ENCODE results near the gene SULT1A3. TPM values are rescaled to one million over a fixed set of nuclear protein-coding genes. Genes with fewer than 3 reads are reported as not detected.

The SULT1A3 gene
- total RNA-seq = 1.3 and 1.7 TPM in 2 replicates

GRCh38 chr16:30199049-30199448, at the start of gene SULT1A3:
Gene SULT1A3 (plus strand): TSS chr16:30199255. CDS start chr16:30200729, 1,474 bp downstream.

GRCh38 chr16:30183233-30184095, 15.6 kb upstream of the SULT1A3 start, which contains the start of gene CORO1A:
Gene CORO1A (plus strand): TSS chr16:30183602. CDS start chr16:30185210, 1,608 bp downstream.

GRCh38 chr16:30193615-30194014, 5.4 kb upstream of the SULT1A3 start, which contains the start of the genes BOLA2B and SLX1A:
Gene BOLA2B (minus strand): TSS chr16:30193666. CDS start chr16:30193595, 71 bp downstream.
Gene SLX1A (plus strand): TSS chr16:30193875. CDS start chr16:30194085, 210 bp downstream.

GRCh38 chr16:30248379-30248778, 49.3 kb downstream of the SULT1A3 start, which contains the start of gene NPIPB13:
Gene NPIPB13 (minus strand): TSS chr16:30248479. CDS start chr16:30245573, 2,906 bp downstream.

Other genes with a start within 250 kb of the SULT1A3 start
- 57.5 and 67.9 TPM in 2 replicates for gene TMEM219, start 237.2 kb upstream of the SULT1A3 start, total RNA-seq
- gene TAOK2, start 225.4 kb upstream of the SULT1A3 start, total RNA-seq = 41.3 and 46.7 TPM in 2 replicates
- 6.6 and 7.6 TPM in 2 replicates for gene HIRIP3, start 203.6 kb upstream of the SULT1A3 start, total RNA-seq
- gene INO80E, start 203.0 kb upstream of the SULT1A3 start, total RNA-seq = 11.9 and 13.1 TPM in 2 replicates
- gene DOC2A, start 188.2 kb upstream of the SULT1A3 start, total RNA-seq = 0.16 and 0.34 TPM in 2 replicates
- not detected in 2 replicates for gene C16orf92, start 176.1 kb upstream of the SULT1A3 start, total RNA-seq
- not detected in 2 replicates for gene TLCD3B, start 168.0 kb upstream of the SULT1A3 start, total RNA-seq
- gene ALDOA, start 133.5 kb upstream of the SULT1A3 start, total RNA-seq = 263 and 375 TPM in 2 replicates
- 151 and 167 TPM in 2 replicates for gene PPP4C, start 123.3 kb upstream of the SULT1A3 start, total RNA-seq
- gene TBX6, start 107.3 kb upstream of the SULT1A3 start, total RNA-seq = 0.16 and 0.26 TPM in 2 replicates
- gene YPEL3, start 103.0 kb upstream of the SULT1A3 start, total RNA-seq = 7.3 and 12.0 TPM in 2 replicates
- 0.95 and 3.2 TPM in 2 replicates for gene GDPD3, start 85.7 kb upstream of the SULT1A3 start, total RNA-seq
- gene MAPK3, start 76.0 kb upstream of the SULT1A3 start, total RNA-seq = 40.4 and 43.2 TPM in 2 replicates
- 0.60 and 0.79 TPM in 2 replicates for gene CORO1A, start 15.7 kb upstream of the SULT1A3 start, total RNA-seq
- gene BOLA2B, start 5.6 kb upstream of the SULT1A3 start, total RNA-seq = 27.8 and 29.3 TPM in 2 replicates
- gene SLX1A, start 5.4 kb upstream of the SULT1A3 start, total RNA-seq = 11.6 and 17.2 TPM in 2 replicates
- 1.1 and 1.7 TPM in 2 replicates for gene NPIPB13, start 49.2 kb downstream of the SULT1A3 start, total RNA-seq
- gene CD2BP2, start 156.1 kb downstream of the SULT1A3 start, total RNA-seq = 31.2 and 40.7 TPM in 2 replicates
- 21.3 and 25.2 TPM in 2 replicates for gene TBC1D10B, start 171.2 kb downstream of the SULT1A3 start, total RNA-seq
- 0.95 TPM in 1 of 2 replicates, not detected in the other for gene MYL11, start 175.5 kb downstream of the SULT1A3 start, total RNA-seq
- under 0.01 and 0.26 TPM in 2 replicates for gene SEPTIN1, start 183.3 kb downstream of the SULT1A3 start, total RNA-seq
- 3.1 and 4.4 TPM in 2 replicates for gene ZNF48, start 196.2 kb downstream of the SULT1A3 start, total RNA-seq
- 9.6 and 13.6 TPM in 2 replicates for gene ZNF771, start 208.4 kb downstream of the SULT1A3 start, total RNA-seq
- gene DCTPP1, start 230.8 kb downstream of the SULT1A3 start, total RNA-seq = 6.0 and 12.0 TPM in 2 replicates
- 11.8 and 14.5 TPM in 2 replicates for gene SEPHS2, start 246.6 kb downstream of the SULT1A3 start, total RNA-seq

All from bronchial smooth muscle cell (primary cell).